Erythroblast (primary cell): ENCODE results near the gene TGFBR3L.

Experiments
- DNase-seq, 2 experiments: peaks; one replicate each; lab custom pipeline; 2025; lab: John Stamatoyannopoulos, UW
- GATA1 ChIP-seq: IDR thresholded peaks from 2 replicates; pipeline ENCODE4 v1.6.1; 2011; ENCODE audit warnings: low read depth, mild to moderate bottlenecking, control low read depth, low read length, moderate library complexity
- POLR2A ChIP-seq: IDR thresholded peaks from 2 replicates; pipeline ENCODE4 v1.6.1; 2011; ENCODE audit warnings: mild to moderate bottlenecking, low read length

Gene TGFBR3L

GRCh38 chr19:7914598-7915045, at the start of gene TGFBR3L:
Gene TGFBR3L, plus strand, starts transcription at chr19:7914830.
- TF ChIP-seq POLR2A (no peak), GATA1 (no peak)
- DNase-seq = no peak

- no peak for TF ChIP-seq GATA1
- no peak for TF ChIP-seq POLR2A
- no peak for DNase-seq
Observed at GRCh38 chr19:7865262-7865911, 49.2 kb upstream of the TGFBR3L start.

- TF ChIP-seq GATA1 (no peak), POLR2A (no peak)
- DNase-seq = no peak
Observed at GRCh38 chr19:7866399-7867091, 48.1 kb upstream of the TGFBR3L start.

GRCh38 chr19:7867092-7867844, 47.4 kb upstream of the TGFBR3L start:
- TF ChIP-seq GATA1 (no peak), POLR2A (no peak)
- no peak for DNase-seq

- no peak for DNase-seq
- TF ChIP-seq POLR2A (no peak), GATA1 (no peak)
Observed at GRCh38 chr19:7868326-7868670, 46.3 kb upstream of the TGFBR3L start.

- peak; percentile 89 to 93 for DNase-seq
Observed at GRCh38 chr19:7868671-7869452, 45.8 kb upstream of the TGFBR3L start.

GRCh38 chr19:7869453-7869909, 45.1 kb upstream of the TGFBR3L start:
- peak; percentile 84 to 89 for DNase-seq
- TF ChIP-seq GATA1 (no peak), POLR2A (no peak)

More at GRCh38 chr19:7868671-7869452, 45.8 kb upstream of the TGFBR3L start:
- no peak for TF ChIP-seq GATA1
- no peak for TF ChIP-seq POLR2A

- DNase-seq = peak; percentile 86 to 90
Observed at GRCh38 chr19:7869910-7870511, 44.6 kb upstream of the TGFBR3L start.

GRCh38 chr19:7870571-7871436, 43.8 kb upstream of the TGFBR3L start:
- DNase-seq = peak; percentile 91 to 92
- TF ChIP-seq GATA1 (no peak), POLR2A (no peak)

More at GRCh38 chr19:7869910-7870511, 44.6 kb upstream of the TGFBR3L start:
- TF ChIP-seq POLR2A (no peak), GATA1 (no peak)

- DNase-seq = peak; percentile 92 to 94
- TF ChIP-seq GATA1 (no peak), POLR2A (no peak)
Observed at GRCh38 chr19:7871437-7872305, 43.0 kb upstream of the TGFBR3L start.

GRCh38 chr19:7872306-7873204, 42.1 kb upstream of the TGFBR3L start:
- no peak for DNase-seq

More at GRCh38 chr19:7872306-7873204, 42.1 kb upstream of the TGFBR3L start:
- TF ChIP-seq POLR2A (no peak), GATA1 (no peak)
